D341Med (cell line): Measurements from ENCODE around the gene LRRFIP2.
"Not testable (repeated sequence)": the region's sequence is repeated elsewhere in the genome, so short reads cannot be mapped to it uniquely, and the experiment has no call there.

Source experiments
- DNase-seq: peaks from one replicate; pipeline ENCODE4 v3.0.0; 2012; ENCODE audit warnings: low spot score

The LRRFIP2 gene

GRCh38 chr3:37174532-37175126 is at the start of gene LRRFIP2:
Gene LRRFIP2 (minus strand): TSS chr3:37174582. CDS start chr3:37148983, 25,599 bp downstream.
- DNase-seq = no peak

GRCh38 chr3:37223576-37223975 is 49.2 kb upstream of the LRRFIP2 start:
- no peak for DNase-seq

GRCh38 chr3:37223141-37223558 is 48.8 kb upstream of the LRRFIP2 start:
- no peak for DNase-seq

GRCh38 chr3:37222542-37222941 is 48.2 kb upstream of the LRRFIP2 start:
- not testable (repeated sequence) for DNase-seq

- DNase-seq = no peak
These were observed 47.0 kb upstream of the LRRFIP2 start for GRCh38 chr3:37221407-37221806.

- DNase-seq = no peak
These were observed 44.9 kb upstream of the LRRFIP2 start for GRCh38 chr3:37219266-37219665.

GRCh38 chr3:37218206-37218605 is 43.8 kb upstream of the LRRFIP2 start:
- DNase-seq = no peak

- no peak for DNase-seq
These were observed 42.9 kb upstream of the LRRFIP2 start for GRCh38 chr3:37217098-37217849.

GRCh38 chr3:37216597-37217097 is 42.3 kb upstream of the LRRFIP2 start:
- no peak for DNase-seq

- DNase-seq = no peak
These were observed 39.7 kb upstream of the LRRFIP2 start for GRCh38 chr3:37214076-37214475.

- no peak for DNase-seq
These were observed 35.8 kb upstream of the LRRFIP2 start for GRCh38 chr3:37210230-37210629.

- not testable (repeated sequence) for DNase-seq
These were observed 34.2 kb upstream of the LRRFIP2 start for GRCh38 chr3:37208576-37208975.

GRCh38 chr3:37208008-37208407 is 33.6 kb upstream of the LRRFIP2 start:
- not testable (repeated sequence) for DNase-seq

- not testable (repeated sequence) for DNase-seq
These were observed 31.7 kb upstream of the LRRFIP2 start for GRCh38 chr3:37206041-37206440.

GRCh38 chr3:37204314-37204713 is 29.9 kb upstream of the LRRFIP2 start:
- DNase-seq = no peak

GRCh38 chr3:37202035-37202434 is 27.7 kb upstream of the LRRFIP2 start:
- DNase-seq = no peak

GRCh38 chr3:37200141-37200540 is 25.8 kb upstream of the LRRFIP2 start:
- no peak for DNase-seq

- no peak for DNase-seq
These were observed 24.6 kb upstream of the LRRFIP2 start for GRCh38 chr3:37198996-37199395.

GRCh38 chr3:37198547-37198946 is 24.2 kb upstream of the LRRFIP2 start:
- no peak for DNase-seq

GRCh38 chr3:37197810-37198371 is 23.5 kb upstream of the LRRFIP2 start:
- DNase-seq = no peak

GRCh38 chr3:37194533-37194932 is 20.2 kb upstream of the LRRFIP2 start:
- no peak for DNase-seq

- DNase-seq = no peak
These were observed 16.3 kb upstream of the LRRFIP2 start for GRCh38 chr3:37190667-37191066.

GRCh38 chr3:37189109-37189508 is 14.7 kb upstream of the LRRFIP2 start:
- DNase-seq = no peak
